NCI-H2196 treated with DMSO at 0.1 percent for 48 hours (cell line): ENCODE results near the gene DDX50.
"Not testable (repeated sequence)": the region's sequence is repeated elsewhere in the genome, so short reads cannot be mapped to it uniquely, and the experiment has no call there.

Experiments
- DNase-seq: peaks from one replicate; lab custom pipeline; 2025; ENCODE audit not compliant: unreplicated experiment; lab: John Stamatoyannopoulos, UW

Gene DDX50

GRCh38 chr10:68901105-68901927, at the start of gene DDX50:
Gene DDX50, plus strand, starts transcription at chr10:68901315. Its CDS starts 70 bp downstream, at chr10:68901385.
- peak; percentile 77 for DNase-seq

GRCh38 chr10:68856352-68856751, 44.8 kb upstream of the DDX50 start:
- no peak for DNase-seq

- no peak for DNase-seq
Observed at GRCh38 chr10:68857005-68857404, 44.1 kb upstream of the DDX50 start.

- DNase-seq = no peak
Observed at GRCh38 chr10:68861253-68861652, 39.9 kb upstream of the DDX50 start.

- DNase-seq = no peak
Observed at GRCh38 chr10:68864611-68865010, 36.5 kb upstream of the DDX50 start.

GRCh38 chr10:68868173-68868572, 32.9 kb upstream of the DDX50 start:
- DNase-seq = not testable (repeated sequence)

- no peak for DNase-seq
Observed at GRCh38 chr10:68869623-68870022, 31.5 kb upstream of the DDX50 start.

- no peak for DNase-seq
Observed at GRCh38 chr10:68870061-68870460, 31.1 kb upstream of the DDX50 start.

GRCh38 chr10:68870545-68871104, 30.5 kb upstream of the DDX50 start:
- no peak for DNase-seq

- no peak for DNase-seq
Observed at GRCh38 chr10:68871105-68871711, 29.9 kb upstream of the DDX50 start.

- peak; percentile 41 for DNase-seq
Observed at GRCh38 chr10:68871731-68872342, 29.3 kb upstream of the DDX50 start.

GRCh38 chr10:68876246-68877138, 24.6 kb upstream of the DDX50 start:
- no peak for DNase-seq

GRCh38 chr10:68877482-68878110, 23.5 kb upstream of the DDX50 start:
- no peak for DNase-seq

- DNase-seq = no peak
Observed at GRCh38 chr10:68878496-68878895, 22.6 kb upstream of the DDX50 start.

GRCh38 chr10:68879628-68880027, 21.5 kb upstream of the DDX50 start:
- no peak for DNase-seq

- DNase-seq = no peak
Observed at GRCh38 chr10:68880181-68880580, 20.9 kb upstream of the DDX50 start.

GRCh38 chr10:68895041-68895440, 6.1 kb upstream of the DDX50 start:
- DNase-seq = no peak

GRCh38 chr10:68897336-68897741, 3.8 kb upstream of the DDX50 start:
- peak; percentile 30 for DNase-seq

- no peak for DNase-seq
Observed at GRCh38 chr10:68899186-68899745, 1.8 kb upstream of the DDX50 start.
